22Rv1 (cell line): Measurements from ENCODE around the gene LY6G6F.
A peak's percentile ranks its signal among the peaks of the same experiment; 100 is the strongest.

Experiments
- H3K27ac ChIP-seq: fragments of 450-650 bp; 2 replicates; pipeline ENCODE4 v1.5.1; 2017
- ZFX ChIP-seq: fragments of 450-650 bp; IDR thresholded peaks from 2 replicates; pipeline ENCODE4 v1.6.1; 2017; ENCODE audit warnings: antibody characterized with exemption, borderline replicate concordance
- TF ChIP-seq, protein P1 (sequence below): fragments of 450-650 bp; IDR thresholded peaks from 2 replicates; pipeline ENCODE4 v1.5.1; 2017; ENCODE audit warnings: mild to moderate bottlenecking

The LY6G6F gene

DNA sequence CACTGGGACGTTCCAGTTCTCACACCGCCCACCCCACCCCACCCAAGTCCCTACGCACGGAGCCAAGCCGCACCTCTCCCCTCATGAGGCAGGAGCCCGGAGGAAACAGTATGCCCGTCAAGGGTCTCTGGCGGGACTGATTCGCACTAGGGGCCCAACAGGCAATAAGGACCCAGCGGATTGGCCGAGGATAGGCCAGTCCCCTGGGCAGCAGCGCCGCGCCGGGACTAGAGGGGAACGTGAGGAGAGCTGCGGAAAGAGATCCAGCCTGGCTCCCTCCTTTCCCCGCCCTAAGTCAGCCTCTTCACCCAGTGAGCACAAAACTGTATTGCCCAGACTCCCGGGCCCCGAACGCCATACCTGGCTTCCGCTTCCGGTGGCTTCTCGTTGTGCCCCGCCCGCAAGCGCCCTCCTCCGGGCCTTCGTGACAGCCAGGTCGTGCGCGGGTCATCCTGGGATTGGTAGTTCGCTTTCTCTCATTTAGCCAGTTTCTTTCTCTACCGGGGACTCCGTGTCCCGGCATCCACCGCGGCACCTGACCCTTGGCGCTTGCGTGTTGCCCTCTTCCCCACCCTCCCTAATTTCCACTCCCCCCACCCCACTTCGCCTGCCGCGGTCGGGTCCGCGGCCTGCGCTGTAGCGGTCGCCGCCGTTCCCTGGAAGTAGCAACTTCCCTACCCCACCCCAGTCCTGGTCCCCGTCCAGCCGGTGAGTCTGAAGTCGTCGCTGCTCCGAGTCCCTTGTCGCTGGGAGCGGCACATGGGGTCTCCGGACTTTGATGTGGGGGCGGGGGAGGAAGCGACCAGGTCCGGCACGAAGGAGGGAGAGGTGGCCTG, 40.9 kb upstream of the LY6G6F start, which contains the start of gene CSNK2B:
Gene CSNK2B (plus strand): TSS at position 580 of the 836 bp plus-strand sequence. CDS start 752 bp downstream, outside the sequence.
- H3K27ac ChIP-seq: peak within 1 kb of the TSS; percentile 99
- TF ChIP-seq, protein P1, sequence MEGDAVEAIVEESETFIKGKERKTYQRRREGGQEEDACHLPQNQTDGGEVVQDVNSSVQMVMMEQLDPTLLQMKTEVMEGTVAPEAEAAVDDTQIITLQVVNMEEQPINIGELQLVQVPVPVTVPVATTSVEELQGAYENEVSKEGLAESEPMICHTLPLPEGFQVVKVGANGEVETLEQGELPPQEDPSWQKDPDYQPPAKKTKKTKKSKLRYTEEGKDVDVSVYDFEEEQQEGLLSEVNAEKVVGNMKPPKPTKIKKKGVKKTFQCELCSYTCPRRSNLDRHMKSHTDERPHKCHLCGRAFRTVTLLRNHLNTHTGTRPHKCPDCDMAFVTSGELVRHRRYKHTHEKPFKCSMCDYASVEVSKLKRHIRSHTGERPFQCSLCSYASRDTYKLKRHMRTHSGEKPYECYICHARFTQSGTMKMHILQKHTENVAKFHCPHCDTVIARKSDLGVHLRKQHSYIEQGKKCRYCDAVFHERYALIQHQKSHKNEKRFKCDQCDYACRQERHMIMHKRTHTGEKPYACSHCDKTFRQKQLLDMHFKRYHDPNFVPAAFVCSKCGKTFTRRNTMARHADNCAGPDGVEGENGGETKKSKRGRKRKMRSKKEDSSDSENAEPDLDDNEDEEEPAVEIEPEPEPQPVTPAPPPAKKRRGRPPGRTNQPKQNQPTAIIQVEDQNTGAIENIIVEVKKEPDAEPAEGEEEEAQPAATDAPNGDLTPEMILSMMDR: no peak
- TF ChIP-seq ZFX: no peak

DNA sequence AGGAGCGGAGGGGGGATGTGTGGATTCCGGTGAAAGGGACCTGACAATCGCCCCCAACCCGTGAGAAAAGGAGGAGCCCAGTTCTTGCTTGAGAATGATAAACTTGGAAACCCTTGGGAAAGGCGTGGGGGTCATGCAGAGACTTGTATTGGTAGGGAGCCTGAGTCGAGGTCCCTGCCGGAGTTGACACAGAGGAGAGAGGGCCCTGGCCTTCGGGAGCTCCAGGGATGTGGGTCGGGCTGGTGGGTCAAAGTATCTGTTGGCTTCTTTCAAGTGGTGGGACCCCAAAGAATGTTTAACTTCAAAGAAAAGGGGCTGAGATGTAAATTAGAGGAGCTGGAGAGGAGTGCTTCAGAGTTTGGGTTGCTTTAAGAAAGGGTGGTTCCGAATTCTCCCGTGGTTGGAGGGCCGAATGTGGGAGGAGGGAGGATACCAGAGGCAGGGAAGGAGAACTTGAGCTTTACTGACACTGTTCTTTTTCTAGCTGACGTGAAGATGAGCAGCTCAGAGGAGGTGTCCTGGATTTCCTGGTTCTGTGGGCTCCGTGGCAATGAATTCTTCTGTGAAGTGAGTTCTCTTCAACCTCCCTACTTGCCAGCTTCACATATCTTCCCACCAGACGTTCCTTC, 40.2 kb upstream of the LY6G6F start:
- H3K27ac ChIP-seq: peak overlapping the region; percentile 99
- TF ChIP-seq, protein P1: no peak
- TF ChIP-seq ZFX: no peak

DNA sequence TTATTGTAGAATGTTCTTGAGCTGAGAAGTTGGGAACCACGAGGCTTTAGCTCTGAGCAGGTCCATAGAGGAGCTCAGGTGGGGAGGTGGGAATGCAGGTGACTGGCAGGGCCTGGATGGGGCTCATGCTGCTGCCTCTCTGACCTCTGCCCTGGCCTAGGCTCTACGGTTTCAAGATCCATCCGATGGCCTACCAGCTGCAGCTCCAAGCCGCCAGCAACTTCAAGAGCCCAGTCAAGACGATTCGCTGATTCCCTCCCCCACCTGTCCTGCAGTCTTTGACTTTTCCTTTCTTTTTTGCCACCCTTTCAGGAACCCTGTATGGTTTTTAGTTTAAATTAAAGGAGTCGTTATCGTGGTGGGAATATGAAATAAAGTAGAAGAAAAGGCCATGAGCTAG, 37.0 kb upstream of the LY6G6F start, which contains the start of gene LY6G5B:
Gene LY6G5B (plus strand): TSS at position 301 of the 400 bp plus-strand sequence. CDS start 975 bp downstream, outside the sequence.
- TF ChIP-seq ZFX: no peak
- TF ChIP-seq, protein P1: no peak
- no peak within 1 kb of the TSS for H3K27ac ChIP-seq

DNA sequence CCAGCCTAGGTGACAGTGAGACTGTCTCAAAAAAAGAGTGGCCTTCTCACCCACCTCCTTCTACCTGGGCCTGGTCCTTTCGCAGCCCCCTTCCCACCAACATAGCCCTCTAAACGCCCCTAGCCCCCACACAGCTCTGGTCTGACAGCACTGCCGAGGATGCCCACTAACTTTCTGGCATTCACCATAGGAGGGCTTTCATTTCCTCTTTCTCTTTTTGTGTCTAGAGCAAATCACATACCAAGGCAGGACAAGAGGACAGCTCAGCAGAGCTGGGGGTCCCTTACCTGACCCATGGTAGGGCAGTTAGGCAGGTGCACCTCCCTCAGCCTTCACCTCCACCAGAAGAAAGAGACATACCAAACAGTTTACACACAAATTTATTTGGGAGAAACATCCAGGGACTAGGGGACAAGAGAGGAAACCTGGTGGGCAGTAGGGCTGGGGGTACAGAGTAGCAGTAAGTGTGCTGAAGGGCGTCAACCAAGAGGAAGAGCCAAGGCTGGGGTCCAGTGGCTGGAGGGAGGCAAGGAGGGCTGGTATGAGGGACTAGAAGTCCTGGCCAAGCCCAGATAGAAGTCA, 30.3 kb upstream of the LY6G6F start:
- no peak overlapping the region for H3K27ac ChIP-seq
- no peak for TF ChIP-seq ZFX
- TF ChIP-seq, protein P1: no peak

DNA sequence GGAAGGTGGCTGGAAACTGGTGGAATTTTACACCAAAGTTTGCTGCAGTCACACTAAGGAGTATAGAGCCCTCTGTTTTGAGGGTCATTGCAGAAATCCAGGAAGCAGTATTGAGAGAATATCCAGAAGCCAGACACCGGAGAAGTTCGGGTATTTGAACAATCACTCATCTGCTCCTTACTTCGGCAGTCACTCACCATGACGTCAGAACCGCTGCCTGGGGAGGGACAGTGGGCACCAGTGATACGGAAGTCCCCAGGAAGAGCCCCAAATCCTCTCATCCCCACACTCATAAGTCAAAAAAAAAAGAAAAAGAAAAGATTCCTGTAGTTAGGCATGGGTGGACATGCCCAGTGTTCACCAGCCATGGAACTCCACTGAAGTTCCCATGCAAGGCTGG, 29.8 kb upstream of the LY6G6F start:
- no peak overlapping the region for H3K27ac ChIP-seq
- TF ChIP-seq, protein P1: no peak
- no peak for TF ChIP-seq ZFX

DNA sequence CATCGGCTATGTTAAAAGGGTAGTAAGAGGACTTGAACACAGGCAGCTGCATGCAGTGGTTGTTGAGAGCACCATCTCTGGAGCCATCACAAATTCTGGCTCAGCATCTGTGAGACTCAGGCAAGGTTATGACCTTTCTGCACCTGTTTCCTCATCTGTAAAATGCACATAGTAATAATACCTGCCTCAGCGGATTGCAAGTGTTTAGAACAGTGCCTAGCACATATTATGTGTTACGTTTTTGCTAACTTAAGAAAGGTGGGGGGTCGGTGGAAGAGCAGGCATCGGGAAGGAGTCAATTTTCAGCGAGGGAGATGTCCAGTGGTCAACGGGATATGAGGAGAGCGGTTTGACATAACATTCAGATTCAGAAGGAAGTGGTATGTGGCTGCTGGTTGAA, 28.7 kb upstream of the LY6G6F start:
- TF ChIP-seq, protein P1: no peak
- no peak for TF ChIP-seq ZFX
- H3K27ac ChIP-seq: no peak overlapping the region
